ENCODE results near the gene ARHGEF19. TPM values are rescaled to one million over a fixed set of nuclear protein-coding genes. Genes with fewer than 3 reads are reported as not detected.

The ARHGEF19 gene
- total RNA-seq, 1 donor = 6.5 TPM

- H3K4me1 ChIP-seq (ENCODE audit: insufficient read depth, low read length) = peaks cover 42% of the 10 kb centered on the region
- H3K27me3 ChIP-seq (ENCODE audit: insufficient read depth, low read length) = no peaks in the 10 kb centered on the region
- TF ChIP-seq, protein P1, sequence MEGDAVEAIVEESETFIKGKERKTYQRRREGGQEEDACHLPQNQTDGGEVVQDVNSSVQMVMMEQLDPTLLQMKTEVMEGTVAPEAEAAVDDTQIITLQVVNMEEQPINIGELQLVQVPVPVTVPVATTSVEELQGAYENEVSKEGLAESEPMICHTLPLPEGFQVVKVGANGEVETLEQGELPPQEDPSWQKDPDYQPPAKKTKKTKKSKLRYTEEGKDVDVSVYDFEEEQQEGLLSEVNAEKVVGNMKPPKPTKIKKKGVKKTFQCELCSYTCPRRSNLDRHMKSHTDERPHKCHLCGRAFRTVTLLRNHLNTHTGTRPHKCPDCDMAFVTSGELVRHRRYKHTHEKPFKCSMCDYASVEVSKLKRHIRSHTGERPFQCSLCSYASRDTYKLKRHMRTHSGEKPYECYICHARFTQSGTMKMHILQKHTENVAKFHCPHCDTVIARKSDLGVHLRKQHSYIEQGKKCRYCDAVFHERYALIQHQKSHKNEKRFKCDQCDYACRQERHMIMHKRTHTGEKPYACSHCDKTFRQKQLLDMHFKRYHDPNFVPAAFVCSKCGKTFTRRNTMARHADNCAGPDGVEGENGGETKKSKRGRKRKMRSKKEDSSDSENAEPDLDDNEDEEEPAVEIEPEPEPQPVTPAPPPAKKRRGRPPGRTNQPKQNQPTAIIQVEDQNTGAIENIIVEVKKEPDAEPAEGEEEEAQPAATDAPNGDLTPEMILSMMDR (IDR thresholded peaks at IDR 0.05; ENCODE audit: extremely low read depth, low read depth, low read length) = no peak
- no peak overlapping the region for H3K4me2 ChIP-seq (ENCODE audit: insufficient read depth, low read length)
- H3K36me3 ChIP-seq (ENCODE audit: insufficient read depth, low read length) = no peaks in the 10 kb centered on the region
- no peak overlapping the region for H2AFZ ChIP-seq (ENCODE audit: low read length)
- H3K4me3 ChIP-seq (ENCODE audit: insufficient read depth, low read length) = no peak overlapping the region
- H4K20me1 ChIP-seq (ENCODE audit: insufficient read depth, low read length) = no peaks in the 10 kb centered on the region
- DNase-seq (ENCODE audit: insufficient read length, low spot score, missing footprints) = no peak
- H3K79me2 ChIP-seq (ENCODE audit: insufficient read depth, low read length) = no peaks in the 10 kb centered on the region
- H3K9me3 ChIP-seq (ENCODE audit: low read depth, low read length) = no peaks in the 10 kb centered on the region
- H3K27ac ChIP-seq (ENCODE audit: low read depth, low read length) = no peak overlapping the region
Measured at GRCh38 chr1:16172218-16172830, 40.1 kb downstream of the ARHGEF19 start.

- H3K9me3 ChIP-seq (ENCODE audit: low read depth, low read length) = no peaks in the 10 kb centered on the region
- no peaks in the 10 kb centered on the region for H4K20me1 ChIP-seq (ENCODE audit: insufficient read depth, low read length)
- H3K4me1 ChIP-seq (ENCODE audit: insufficient read depth, low read length) = peaks cover 34% of the 10 kb centered on the region
- H3K27ac ChIP-seq (ENCODE audit: low read depth, low read length) = no peak overlapping the region
- no peak overlapping the region for H3K4me2 ChIP-seq (ENCODE audit: insufficient read depth, low read length)
- H3K36me3 ChIP-seq (ENCODE audit: insufficient read depth, low read length) = no peaks in the 10 kb centered on the region
- no peak overlapping the region for H3K4me3 ChIP-seq (ENCODE audit: insufficient read depth, low read length)
- no peaks in the 10 kb centered on the region for H3K27me3 ChIP-seq (ENCODE audit: insufficient read depth, low read length)
- no peak for DNase-seq (ENCODE audit: insufficient read length, low spot score, missing footprints)
- no peaks in the 10 kb centered on the region for H3K79me2 ChIP-seq (ENCODE audit: insufficient read depth, low read length)
- TF ChIP-seq, protein P1 (IDR thresholded peaks at IDR 0.05; ENCODE audit: extremely low read depth, low read depth, low read length) = no peak
- no peak overlapping the region for H2AFZ ChIP-seq (ENCODE audit: low read length)
Measured at GRCh38 chr1:16171314-16172151, 40.9 kb downstream of the ARHGEF19 start.

DNA sequence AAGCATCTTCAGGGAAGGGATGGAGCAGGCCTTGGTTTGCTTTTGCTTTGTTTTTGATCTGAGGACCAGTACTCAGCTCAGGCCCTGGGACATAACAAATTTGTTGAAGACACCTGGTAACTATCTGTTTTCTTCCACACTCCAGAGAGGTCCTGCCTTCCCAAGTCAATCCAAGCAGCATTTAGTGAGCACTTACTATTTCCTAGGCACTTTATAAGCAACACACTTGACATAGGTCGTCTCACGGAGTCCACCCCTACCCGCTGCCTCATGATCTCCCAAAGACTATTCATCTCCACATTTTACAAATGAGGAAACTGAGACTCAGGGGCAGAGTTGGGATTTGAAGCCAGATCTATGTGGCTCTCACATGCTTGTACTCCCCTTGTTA lies 42.2 kb downstream of the ARHGEF19 start:
- Histone ChIP-seq H3K4me3 (ENCODE audit: insufficient read depth, low read length) (no peak overlapping the region), H3K27ac (ENCODE audit: low read depth, low read length) (no peak overlapping the region), H3K9me3 (ENCODE audit: low read depth, low read length) (no peaks in the 10 kb centered on the region), H2AFZ (ENCODE audit: low read length) (no peak overlapping the region), H3K4me1 (ENCODE audit: insufficient read depth, low read length) (peaks cover 24% of the 10 kb centered on the region), H3K4me2 (ENCODE audit: insufficient read depth, low read length) (no peak overlapping the region), H3K27me3 (ENCODE audit: insufficient read depth, low read length) (no peaks in the 10 kb centered on the region), H4K20me1 (ENCODE audit: insufficient read depth, low read length) (no peaks in the 10 kb centered on the region), H3K36me3 (ENCODE audit: insufficient read depth, low read length) (no peaks in the 10 kb centered on the region), H3K79me2 (ENCODE audit: insufficient read depth, low read length) (no peaks in the 10 kb centered on the region)
- TF ChIP-seq, protein P1 (IDR thresholded peaks at IDR 0.05; ENCODE audit: extremely low read depth, low read depth, low read length) = no peak
- peak; percentile 64 for DNase-seq (ENCODE audit: insufficient read length, low spot score, missing footprints)

All from osteoblast (primary cell).